OCI-LY7 (cell line): ENCODE data around the gene AK5.

Experiments used
- EZH2phosphoT487 ChIP-seq: fragments of 200-600 bp; sonication (generic); IDR thresholded peaks from 2 replicates; pipeline ENCODE4 v1.6.1; 2018; ENCODE audit warnings: low read depth, borderline replicate concordance, mild to moderate bottlenecking, mixed run types, antibody characterized with exemption, low read length, moderate library complexity, mixed read lengths
- TF ChIP-seq, protein P1 (sequence below): fragments of 200-600 bp; sonication (generic); conservative IDR thresholded peaks from 2 replicates; pipeline ENCODE4 v1.5.1; 2014; ENCODE audit warnings: mild to moderate bottlenecking, antibody characterized with exemption, low read length, moderate library complexity, mixed read lengths

- TF ChIP-seq, protein P1, sequence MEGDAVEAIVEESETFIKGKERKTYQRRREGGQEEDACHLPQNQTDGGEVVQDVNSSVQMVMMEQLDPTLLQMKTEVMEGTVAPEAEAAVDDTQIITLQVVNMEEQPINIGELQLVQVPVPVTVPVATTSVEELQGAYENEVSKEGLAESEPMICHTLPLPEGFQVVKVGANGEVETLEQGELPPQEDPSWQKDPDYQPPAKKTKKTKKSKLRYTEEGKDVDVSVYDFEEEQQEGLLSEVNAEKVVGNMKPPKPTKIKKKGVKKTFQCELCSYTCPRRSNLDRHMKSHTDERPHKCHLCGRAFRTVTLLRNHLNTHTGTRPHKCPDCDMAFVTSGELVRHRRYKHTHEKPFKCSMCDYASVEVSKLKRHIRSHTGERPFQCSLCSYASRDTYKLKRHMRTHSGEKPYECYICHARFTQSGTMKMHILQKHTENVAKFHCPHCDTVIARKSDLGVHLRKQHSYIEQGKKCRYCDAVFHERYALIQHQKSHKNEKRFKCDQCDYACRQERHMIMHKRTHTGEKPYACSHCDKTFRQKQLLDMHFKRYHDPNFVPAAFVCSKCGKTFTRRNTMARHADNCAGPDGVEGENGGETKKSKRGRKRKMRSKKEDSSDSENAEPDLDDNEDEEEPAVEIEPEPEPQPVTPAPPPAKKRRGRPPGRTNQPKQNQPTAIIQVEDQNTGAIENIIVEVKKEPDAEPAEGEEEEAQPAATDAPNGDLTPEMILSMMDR: no peak
- TF ChIP-seq EZH2phosphoT487: no peak
These were observed 223.2 kb downstream of the AK5 start for GRCh38 chr1:77504986-77505385.
